Measurements from ENCODE around the gene TEP1.

- TF ChIP-seq, protein P1, sequence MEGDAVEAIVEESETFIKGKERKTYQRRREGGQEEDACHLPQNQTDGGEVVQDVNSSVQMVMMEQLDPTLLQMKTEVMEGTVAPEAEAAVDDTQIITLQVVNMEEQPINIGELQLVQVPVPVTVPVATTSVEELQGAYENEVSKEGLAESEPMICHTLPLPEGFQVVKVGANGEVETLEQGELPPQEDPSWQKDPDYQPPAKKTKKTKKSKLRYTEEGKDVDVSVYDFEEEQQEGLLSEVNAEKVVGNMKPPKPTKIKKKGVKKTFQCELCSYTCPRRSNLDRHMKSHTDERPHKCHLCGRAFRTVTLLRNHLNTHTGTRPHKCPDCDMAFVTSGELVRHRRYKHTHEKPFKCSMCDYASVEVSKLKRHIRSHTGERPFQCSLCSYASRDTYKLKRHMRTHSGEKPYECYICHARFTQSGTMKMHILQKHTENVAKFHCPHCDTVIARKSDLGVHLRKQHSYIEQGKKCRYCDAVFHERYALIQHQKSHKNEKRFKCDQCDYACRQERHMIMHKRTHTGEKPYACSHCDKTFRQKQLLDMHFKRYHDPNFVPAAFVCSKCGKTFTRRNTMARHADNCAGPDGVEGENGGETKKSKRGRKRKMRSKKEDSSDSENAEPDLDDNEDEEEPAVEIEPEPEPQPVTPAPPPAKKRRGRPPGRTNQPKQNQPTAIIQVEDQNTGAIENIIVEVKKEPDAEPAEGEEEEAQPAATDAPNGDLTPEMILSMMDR (IDR thresholded peaks at IDR 0.05) = no peak
- TF ChIP-seq POLR2AphosphoS5 (IDR thresholded peaks at IDR 0.05) = no peak
Measured at GRCh38 chr14:20383636-20384035, 29.7 kb downstream of the TEP1 start.

Data from esophagus muscularis mucosa (tissue), 3 donors.